Measurements from ENCODE around the gene PAN3. TPM values are rescaled to one million over a fixed set of nuclear protein-coding genes. Genes with fewer than 3 reads are reported as not detected.

Gene PAN3
- total RNA-seq, 1 donor from 2014 or later = 33.9 TPM

- H3K4me1 ChIP-seq (ENCODE audit: control insufficient read depth in 3 of 3, insufficient read depth in 3 of 3, low read length in 3 of 3) = no peaks in the 10 kb centered on the region
- H3K27ac ChIP-seq (ENCODE audit: low read depth, low read length) = no peak overlapping the region
- H3K4me3 ChIP-seq (ENCODE audit: low read length in 3 of 3) = no peak overlapping the region
- H3K9ac ChIP-seq (ENCODE audit: low read depth in 1 of 3, low read length in 3 of 3) = no peak overlapping the region
- no peaks in the 10 kb centered on the region for H3K27me3 ChIP-seq (ENCODE audit: control insufficient read depth in 3 of 3, insufficient read depth in 3 of 3, low read length in 3 of 3)
- no peaks in the 10 kb centered on the region for H3K36me3 ChIP-seq (ENCODE audit: control insufficient read depth in 3 of 3, insufficient read depth in 3 of 3, low read length in 3 of 3)
- H3K9me3 ChIP-seq (ENCODE audit: control insufficient read depth in 3 of 3, low read length in 3 of 3) = no peaks in the 10 kb centered on the region
Measured at GRCh38 chr13:28246891-28247290, 108.5 kb downstream of the PAN3 start.

GRCh38 chr13:28248080-28248479 is 109.7 kb downstream of the PAN3 start:
- Histone ChIP-seq H3K27ac (ENCODE audit: low read depth, low read length) (no peak overlapping the region), H3K4me1 (ENCODE audit: control insufficient read depth in 3 of 3, insufficient read depth in 3 of 3, low read length in 3 of 3) (no peaks in the 10 kb centered on the region), H3K4me3 (ENCODE audit: low read length in 3 of 3) (no peak overlapping the region), H3K27me3 (ENCODE audit: control insufficient read depth in 3 of 3, insufficient read depth in 3 of 3, low read length in 3 of 3) (no peaks in the 10 kb centered on the region), H3K36me3 (ENCODE audit: control insufficient read depth in 3 of 3, insufficient read depth in 3 of 3, low read length in 3 of 3) (no peaks in the 10 kb centered on the region), H3K9ac (ENCODE audit: low read depth in 1 of 3, low read length in 3 of 3) (no peak overlapping the region), H3K9me3 (ENCODE audit: control insufficient read depth in 3 of 3, low read length in 3 of 3) (no peaks in the 10 kb centered on the region)

GRCh38 chr13:28250542-28250941 is 112.2 kb downstream of the PAN3 start:
- H3K4me3 ChIP-seq (ENCODE audit: low read length in 3 of 3) = no peak overlapping the region
- H3K4me1 ChIP-seq (ENCODE audit: control insufficient read depth in 3 of 3, insufficient read depth in 3 of 3, low read length in 3 of 3) = no peaks in the 10 kb centered on the region
- no peak overlapping the region for H3K9ac ChIP-seq (ENCODE audit: low read depth in 1 of 3, low read length in 3 of 3)
- no peaks in the 10 kb centered on the region for H3K36me3 ChIP-seq (ENCODE audit: control insufficient read depth in 3 of 3, insufficient read depth in 3 of 3, low read length in 3 of 3)
- no peaks in the 10 kb centered on the region for H3K9me3 ChIP-seq (ENCODE audit: control insufficient read depth in 3 of 3, low read length in 3 of 3)
- no peak overlapping the region for H3K27ac ChIP-seq (ENCODE audit: low read depth, low read length)
- no peaks in the 10 kb centered on the region for H3K27me3 ChIP-seq (ENCODE audit: control insufficient read depth in 3 of 3, insufficient read depth in 3 of 3, low read length in 3 of 3)

- H3K9ac ChIP-seq (ENCODE audit: low read depth in 1 of 3, low read length in 3 of 3) = no peak overlapping the region
- no peak overlapping the region for H3K4me3 ChIP-seq (ENCODE audit: low read length in 3 of 3)
- no peak overlapping the region for H3K27ac ChIP-seq (ENCODE audit: low read depth, low read length)
- H3K27me3 ChIP-seq (ENCODE audit: control insufficient read depth in 3 of 3, insufficient read depth in 3 of 3, low read length in 3 of 3) = no peaks in the 10 kb centered on the region
- H3K9me3 ChIP-seq (ENCODE audit: control insufficient read depth in 3 of 3, low read length in 3 of 3) = no peaks in the 10 kb centered on the region
- peaks cover 0 to 5% (median 0%) of the 10 kb centered on the region in 3 donors for H3K36me3 ChIP-seq (ENCODE audit: control insufficient read depth in 3 of 3, insufficient read depth in 3 of 3, low read length in 3 of 3)
- no peaks in the 10 kb centered on the region for H3K4me1 ChIP-seq (ENCODE audit: control insufficient read depth in 3 of 3, insufficient read depth in 3 of 3, low read length in 3 of 3)
Measured at GRCh38 chr13:28251466-28251865, 113.1 kb downstream of the PAN3 start.

- Histone ChIP-seq H3K9me3 (ENCODE audit: control insufficient read depth in 3 of 3, low read length in 3 of 3) (no peaks in the 10 kb centered on the region), H3K27ac (ENCODE audit: low read depth, low read length) (no peak overlapping the region), H3K4me3 (ENCODE audit: low read length in 3 of 3) (no peak overlapping the region), H3K9ac (ENCODE audit: low read depth in 1 of 3, low read length in 3 of 3) (no peak overlapping the region), H3K27me3 (ENCODE audit: control insufficient read depth in 3 of 3, insufficient read depth in 3 of 3, low read length in 3 of 3) (no peaks in the 10 kb centered on the region), H3K4me1 (ENCODE audit: control insufficient read depth in 3 of 3, insufficient read depth in 3 of 3, low read length in 3 of 3) (no peaks in the 10 kb centered on the region), H3K36me3 (ENCODE audit: control insufficient read depth in 3 of 3, insufficient read depth in 3 of 3, low read length in 3 of 3) (peaks cover 0 to 14% (median 0%) of the 10 kb centered on the region in 3 donors)
Measured at GRCh38 chr13:28252547-28252946, 114.2 kb downstream of the PAN3 start.

- H3K4me3 ChIP-seq (ENCODE audit: low read length in 3 of 3) = no peak overlapping the region
- H3K27me3 ChIP-seq (ENCODE audit: control insufficient read depth in 3 of 3, insufficient read depth in 3 of 3, low read length in 3 of 3) = no peaks in the 10 kb centered on the region
- no peak overlapping the region for H3K9ac ChIP-seq (ENCODE audit: low read depth in 1 of 3, low read length in 3 of 3)
- peaks cover 3 to 23% (median 6%) of the 10 kb centered on the region in 3 donors for H3K36me3 ChIP-seq (ENCODE audit: control insufficient read depth in 3 of 3, insufficient read depth in 3 of 3, low read length in 3 of 3)
- no peaks in the 10 kb centered on the region for H3K9me3 ChIP-seq (ENCODE audit: control insufficient read depth in 3 of 3, low read length in 3 of 3)
- no peaks in the 10 kb centered on the region for H3K4me1 ChIP-seq (ENCODE audit: control insufficient read depth in 3 of 3, insufficient read depth in 3 of 3, low read length in 3 of 3)
- H3K27ac ChIP-seq (ENCODE audit: low read depth, low read length) = no peak overlapping the region
Measured at GRCh38 chr13:28257305-28257704, 119.0 kb downstream of the PAN3 start.

- Histone ChIP-seq H3K4me3 (ENCODE audit: low read length in 3 of 3) (no peak overlapping the region), H3K9ac (ENCODE audit: low read depth in 1 of 3, low read length in 3 of 3) (no peak overlapping the region), H3K36me3 (ENCODE audit: control insufficient read depth in 3 of 3, insufficient read depth in 3 of 3, low read length in 3 of 3) (peaks cover 3 to 26% (median 8%) of the 10 kb centered on the region in 3 donors), H3K27ac (ENCODE audit: low read depth, low read length) (no peak overlapping the region), H3K9me3 (ENCODE audit: control insufficient read depth in 3 of 3, low read length in 3 of 3) (no peaks in the 10 kb centered on the region), H3K4me1 (ENCODE audit: control insufficient read depth in 3 of 3, insufficient read depth in 3 of 3, low read length in 3 of 3) (no peaks in the 10 kb centered on the region), H3K27me3 (ENCODE audit: control insufficient read depth in 3 of 3, insufficient read depth in 3 of 3, low read length in 3 of 3) (no peaks in the 10 kb centered on the region)
Measured at GRCh38 chr13:28258417-28258816, 120.1 kb downstream of the PAN3 start.

GRCh38 chr13:28267497-28267896 is 129.2 kb downstream of the PAN3 start:
- Histone ChIP-seq H3K36me3 (ENCODE audit: control insufficient read depth in 3 of 3, insufficient read depth in 3 of 3, low read length in 3 of 3) (peaks cover 6 to 25% (median 15%) of the 10 kb centered on the region in 3 donors), H3K27ac (ENCODE audit: low read depth, low read length) (no peak overlapping the region), H3K4me3 (ENCODE audit: low read length in 3 of 3) (no peak overlapping the region), H3K27me3 (ENCODE audit: control insufficient read depth in 3 of 3, insufficient read depth in 3 of 3, low read length in 3 of 3) (no peaks in the 10 kb centered on the region), H3K4me1 (ENCODE audit: control insufficient read depth in 3 of 3, insufficient read depth in 3 of 3, low read length in 3 of 3) (no peaks in the 10 kb centered on the region), H3K9ac (ENCODE audit: low read depth in 1 of 3, low read length in 3 of 3) (no peak overlapping the region), H3K9me3 (ENCODE audit: control insufficient read depth in 3 of 3, low read length in 3 of 3) (no peaks in the 10 kb centered on the region)

GRCh38 chr13:28268800-28269223 is 130.5 kb downstream of the PAN3 start:
- Histone ChIP-seq H3K9ac (ENCODE audit: low read depth in 1 of 3, low read length in 3 of 3) (no peak overlapping the region), H3K27ac (ENCODE audit: low read depth, low read length) (no peak overlapping the region), H3K4me1 (ENCODE audit: control insufficient read depth in 3 of 3, insufficient read depth in 3 of 3, low read length in 3 of 3) (no peaks in the 10 kb centered on the region), H3K4me3 (ENCODE audit: low read length in 3 of 3) (no peak overlapping the region), H3K9me3 (ENCODE audit: control insufficient read depth in 3 of 3, low read length in 3 of 3) (no peaks in the 10 kb centered on the region), H3K27me3 (ENCODE audit: control insufficient read depth in 3 of 3, insufficient read depth in 3 of 3, low read length in 3 of 3) (no peaks in the 10 kb centered on the region), H3K36me3 (ENCODE audit: control insufficient read depth in 3 of 3, insufficient read depth in 3 of 3, low read length in 3 of 3) (peaks cover 4 to 25% (median 14%) of the 10 kb centered on the region in 3 donors)

GRCh38 chr13:28271056-28271840 is 132.9 kb downstream of the PAN3 start:
- H3K27me3 ChIP-seq (ENCODE audit: control insufficient read depth in 3 of 3, insufficient read depth in 3 of 3, low read length in 3 of 3) = no peaks in the 10 kb centered on the region

More at GRCh38 chr13:28271056-28271840, 132.9 kb downstream of the PAN3 start:
- no peaks in the 10 kb centered on the region for H3K9me3 ChIP-seq (ENCODE audit: control insufficient read depth in 3 of 3, low read length in 3 of 3)
- H3K36me3 ChIP-seq (ENCODE audit: control insufficient read depth in 3 of 3, insufficient read depth in 3 of 3, low read length in 3 of 3) = peaks cover 6 to 25% (median 13%) of the 10 kb centered on the region in 3 donors
- no peak overlapping the region for H3K9ac ChIP-seq (ENCODE audit: low read depth in 1 of 3, low read length in 3 of 3)
- no peak overlapping the region for H3K4me3 ChIP-seq (ENCODE audit: low read length in 3 of 3)
- H3K27ac ChIP-seq (ENCODE audit: low read depth, low read length) = no peak overlapping the region
- H3K4me1 ChIP-seq (ENCODE audit: control insufficient read depth in 3 of 3, insufficient read depth in 3 of 3, low read length in 3 of 3) = no peaks in the 10 kb centered on the region
